GM21723 (cell line): Measurements from ENCODE around the gene IDI1.

ENCODE experiments used
- ATAC-seq: cut with Tn5 transposase; IDR thresholded peaks from one replicate; pipeline ENCODE4 v1.9.1; 2021; ENCODE audit warnings: mild to moderate bottlenecking, moderate library complexity; ENCODE audit not compliant: unreplicated experiment

IDI1 gene

DNA sequence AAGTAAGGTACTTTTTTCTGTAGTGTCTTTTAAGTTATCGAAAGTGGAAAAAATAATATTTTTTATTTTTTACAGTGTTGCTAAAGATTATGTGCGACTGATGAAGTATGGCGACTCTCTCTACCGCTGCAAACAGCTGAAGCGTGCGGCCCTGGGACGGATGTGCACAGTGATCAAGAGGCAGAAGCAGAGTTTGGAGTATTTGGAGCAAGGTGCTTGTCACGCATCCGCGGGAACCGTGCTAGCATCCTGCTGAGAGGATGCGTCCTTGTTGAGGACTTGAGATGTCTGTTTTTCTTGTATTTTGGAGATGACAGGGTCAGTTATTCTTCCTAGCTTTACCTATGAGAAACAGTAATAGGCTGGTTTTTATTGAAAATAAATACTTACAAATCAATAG lies 52.9 kb downstream of the IDI1 start:
- ATAC-seq = no peak

- no peak for ATAC-seq
Measured at GRCh38 chr10:995559-995926, 53.4 kb downstream of the IDI1 start.

DNA sequence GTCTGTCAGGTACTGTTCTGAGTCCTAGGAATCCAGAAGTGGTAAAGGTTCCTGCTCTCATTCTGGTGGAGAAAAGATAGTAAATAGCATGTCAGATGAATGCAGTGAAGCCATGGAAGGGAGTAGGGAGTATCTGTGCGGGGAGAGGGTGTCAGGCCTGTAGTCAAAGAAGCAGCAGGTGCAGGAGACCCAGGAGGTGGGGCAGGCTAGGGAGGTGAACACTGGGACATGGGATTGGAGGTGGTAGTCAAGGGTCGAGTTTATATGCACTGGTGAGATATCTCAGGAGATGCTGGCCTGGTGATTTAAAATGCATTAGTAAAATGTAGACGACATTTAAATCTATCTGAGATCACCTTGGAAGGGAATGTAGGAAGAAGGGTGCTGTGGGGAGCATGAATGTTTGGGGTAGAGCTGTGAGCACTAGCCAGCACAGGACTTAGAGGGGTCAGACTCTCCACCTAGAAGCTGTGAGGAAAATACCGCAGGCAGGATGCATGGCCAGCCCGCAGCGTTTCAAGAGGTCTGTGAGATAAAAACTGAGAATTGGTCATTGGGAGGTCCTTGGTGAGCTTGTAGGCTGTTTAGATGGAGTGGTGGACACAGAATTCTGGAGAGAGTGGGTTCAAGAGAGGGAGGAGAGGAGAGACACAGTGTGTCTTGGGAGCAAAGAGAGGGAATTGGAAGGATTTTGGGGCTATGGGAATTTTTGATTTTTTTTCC lies 53.9 kb downstream of the IDI1 start:
- no peak for ATAC-seq

DNA sequence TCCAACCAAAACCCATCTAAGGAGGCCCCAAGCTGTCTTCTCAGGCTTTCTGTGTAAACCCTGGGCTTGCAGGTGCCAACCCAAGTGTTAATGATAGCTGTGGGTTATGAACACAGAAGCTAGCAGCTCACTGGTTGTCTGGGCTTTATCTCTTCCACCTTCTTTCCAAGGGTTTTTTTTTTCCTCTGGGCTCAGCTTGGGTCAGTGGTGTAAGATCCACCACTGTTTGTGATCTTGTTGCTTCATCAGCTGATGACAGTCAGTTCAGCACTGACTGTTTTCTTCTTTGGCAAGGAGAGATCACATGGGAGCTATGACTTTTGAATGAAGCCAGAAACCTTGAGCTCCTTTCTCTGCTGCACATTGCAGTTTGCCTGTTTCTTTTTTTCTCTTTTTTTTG lies 56.0 kb downstream of the IDI1 start:
- ATAC-seq = no peak

DNA sequence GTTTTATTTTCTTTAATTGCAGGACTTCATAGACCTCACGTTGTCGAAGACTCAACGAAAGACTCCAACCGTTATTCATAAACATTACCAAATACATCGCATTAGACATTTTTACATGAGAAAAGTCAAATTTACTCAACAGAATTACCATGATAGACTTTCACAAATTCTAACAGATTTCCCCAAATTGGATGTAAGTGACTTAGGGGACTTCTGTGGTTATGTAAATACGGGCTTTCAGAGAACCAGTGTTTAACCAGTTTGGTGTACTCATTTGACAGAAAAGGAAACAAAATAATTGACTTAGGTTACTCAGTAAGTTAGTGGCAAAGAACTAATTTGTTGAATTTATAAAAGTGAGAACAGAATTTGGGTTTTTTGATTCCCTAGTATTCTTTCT lies 56.5 kb downstream of the IDI1 start:
- ATAC-seq = no peak

DNA sequence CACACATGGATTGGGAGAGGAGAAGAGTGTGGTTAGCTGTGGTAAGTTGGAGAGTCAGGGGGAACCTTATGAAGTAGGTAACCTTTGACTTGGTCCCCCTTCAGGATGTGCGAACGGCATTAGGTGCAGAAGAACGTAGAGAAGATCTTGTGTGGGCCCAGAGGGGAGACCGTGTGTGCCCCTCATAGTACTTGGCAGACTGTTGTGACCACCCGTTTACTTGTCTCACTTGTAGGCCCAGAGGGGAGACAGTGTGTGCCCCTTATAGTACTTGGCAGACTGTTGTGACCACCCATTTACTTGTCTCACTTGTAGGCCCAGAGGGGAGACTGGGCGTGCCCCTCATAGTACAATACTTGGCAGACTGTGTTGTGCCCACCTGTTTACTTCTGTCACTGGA lies 58.1 kb downstream of the IDI1 start:
- no peak for ATAC-seq
